Erythroblast (primary cell): ENCODE data around the gene S100A7A.
"Not testable (repeated sequence)": the region's sequence is repeated elsewhere in the genome, so short reads cannot be mapped to it uniquely, and the experiment has no call there.

ENCODE experiments used
- DNase-seq, 2 experiments: peaks; one replicate each; lab custom pipeline; 2025; lab: John Stamatoyannopoulos, UW
- GATA1 ChIP-seq: IDR thresholded peaks from 2 replicates; pipeline ENCODE4 v1.6.1; 2011; ENCODE audit warnings: low read depth, mild to moderate bottlenecking, control low read depth, low read length, moderate library complexity
- POLR2A ChIP-seq: IDR thresholded peaks from 2 replicates; pipeline ENCODE4 v1.6.1; 2011; ENCODE audit warnings: mild to moderate bottlenecking, low read length

S100A7A gene

DNA sequence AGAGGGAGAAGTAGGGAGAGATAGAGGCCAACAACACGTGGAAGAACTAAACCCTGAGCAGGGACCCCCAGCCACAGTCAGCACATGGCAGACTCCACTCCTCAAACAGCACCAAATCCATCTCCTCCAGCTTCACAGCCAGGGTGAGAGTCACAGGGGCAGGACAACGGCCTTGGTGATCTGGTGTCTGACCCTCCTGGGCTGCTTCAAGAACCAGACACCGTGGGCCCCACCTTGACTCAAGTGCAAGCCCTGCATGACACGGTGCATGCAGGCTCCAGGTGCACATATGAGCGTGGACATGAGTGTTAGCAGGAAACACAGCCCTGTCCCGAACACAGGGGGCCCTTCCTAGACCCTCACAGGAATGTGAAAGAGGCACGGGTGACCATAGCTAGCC is 22.3 kb downstream of the S100A7A start:
- DNase-seq, result no peak
- TF ChIP-seq GATA1 (no peak), POLR2A (no peak)

- no peak for TF ChIP-seq POLR2A
- TF ChIP-seq GATA1, result no peak
- no peak for DNase-seq
These were observed 23.0 kb downstream of the S100A7A start for GRCh38 chr1:153439273-153439672.

GRCh38 chr1:153441238-153441755 is 25.0 kb downstream of the S100A7A start:
- DNase-seq, result no peak
- TF ChIP-seq POLR2A (no peak), GATA1 (no peak)

- no peak for DNase-seq
- TF ChIP-seq GATA1 (no peak), POLR2A (no peak)
These were observed 27.2 kb downstream of the S100A7A start for GRCh38 chr1:153443486-153443885.

- TF ChIP-seq GATA1 (no peak), POLR2A (no peak)
These were observed 27.8 kb downstream of the S100A7A start for GRCh38 chr1:153444078-153444477.

DNA sequence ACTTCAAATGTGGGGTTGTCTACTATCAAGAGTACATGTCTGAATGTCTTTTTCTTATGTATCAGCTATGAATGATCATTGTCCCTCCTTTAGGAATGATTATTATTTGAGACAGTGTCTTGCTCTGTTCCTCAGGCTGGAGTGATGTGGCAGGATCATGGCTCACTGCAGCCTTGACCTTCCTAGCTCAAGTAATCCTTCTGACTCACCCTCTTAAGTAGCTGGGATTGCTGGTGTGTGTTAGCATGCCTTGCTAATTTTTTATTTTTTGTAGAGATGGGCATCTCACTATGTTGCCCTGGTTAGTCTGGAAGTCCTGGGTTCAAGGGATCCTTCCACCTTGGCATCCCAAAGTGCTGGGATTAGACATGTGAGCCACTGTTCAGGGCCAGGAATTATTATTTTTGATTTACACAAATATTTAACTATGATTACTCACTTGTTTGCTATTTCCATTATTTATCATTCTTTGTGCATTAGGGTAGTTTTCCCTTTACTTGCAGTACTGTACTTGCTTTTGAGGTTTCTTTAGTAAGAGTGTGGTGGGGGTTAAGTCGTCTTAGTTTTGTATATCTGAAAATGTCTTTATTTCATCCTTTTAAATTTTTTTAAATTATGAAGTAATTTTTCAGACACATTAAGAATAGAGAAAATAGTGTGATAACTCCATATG is 31.3 kb downstream of the S100A7A start:
- TF ChIP-seq POLR2A (no peak), GATA1 (no peak)
- DNase-seq, result no peak

More at GRCh38 chr1:153444078-153444477, 27.8 kb downstream of the S100A7A start:
- DNase-seq, result no peak

DNA sequence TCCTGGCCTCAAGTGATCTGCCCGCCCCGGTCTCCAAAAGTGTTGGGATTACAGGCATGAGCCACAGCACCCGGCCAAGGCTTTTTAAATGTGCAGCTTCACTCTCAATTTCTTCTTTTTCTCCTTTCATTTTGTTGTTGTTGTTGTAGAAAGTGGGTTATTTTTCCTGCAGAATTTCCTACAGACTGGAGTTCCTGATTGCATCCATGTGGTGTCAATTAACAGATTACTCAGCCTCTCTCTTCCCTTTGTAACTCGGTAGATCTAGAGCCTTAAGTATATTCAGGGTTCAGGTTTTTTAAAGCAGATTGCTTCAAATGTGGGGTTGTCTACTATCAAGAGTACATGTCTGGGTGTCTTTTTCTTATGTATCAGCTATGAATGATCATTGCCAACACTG is 32.5 kb downstream of the S100A7A start:
- not testable (repeated sequence) for DNase-seq

DNA sequence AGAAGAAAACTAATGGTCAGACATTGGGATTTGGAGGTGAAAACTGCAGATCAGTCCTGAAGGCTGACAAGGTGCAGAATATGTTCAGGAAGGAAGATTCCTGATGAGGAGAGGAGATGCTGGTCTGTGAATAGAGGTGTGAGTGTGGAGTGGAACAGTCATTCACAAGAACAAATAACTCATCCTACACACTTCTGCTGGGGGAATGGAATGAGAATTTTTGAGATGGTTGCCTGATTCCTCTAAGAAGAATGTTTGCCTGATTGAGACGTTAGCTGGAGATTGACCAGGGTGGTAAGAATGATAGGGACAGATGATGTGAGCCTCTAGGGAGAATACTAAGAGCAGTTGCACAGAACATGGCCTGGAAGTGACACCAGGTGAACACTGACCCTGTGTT is 40.1 kb downstream of the S100A7A start:
- DNase-seq, result no peak
- no peak for TF ChIP-seq POLR2A
- no peak for TF ChIP-seq GATA1

GRCh38 chr1:153459655-153460054 is 43.3 kb downstream of the S100A7A start:
- no peak for TF ChIP-seq GATA1
- no peak for DNase-seq

- no peak for DNase-seq
- TF ChIP-seq GATA1 (no peak), POLR2A (no peak)
These were observed 44.2 kb downstream of the S100A7A start, which contains the start of gene S100A7 for GRCh38 chr1:153460551-153460950. Gene S100A7, minus strand, starts transcription at chr1:153460651. Its CDS starts 1,638 bp downstream, at chr1:153459013.

GRCh38 chr1:153462741-153463140 is 46.4 kb downstream of the S100A7A start:
- DNase-seq, result not testable (repeated sequence)

DNA sequence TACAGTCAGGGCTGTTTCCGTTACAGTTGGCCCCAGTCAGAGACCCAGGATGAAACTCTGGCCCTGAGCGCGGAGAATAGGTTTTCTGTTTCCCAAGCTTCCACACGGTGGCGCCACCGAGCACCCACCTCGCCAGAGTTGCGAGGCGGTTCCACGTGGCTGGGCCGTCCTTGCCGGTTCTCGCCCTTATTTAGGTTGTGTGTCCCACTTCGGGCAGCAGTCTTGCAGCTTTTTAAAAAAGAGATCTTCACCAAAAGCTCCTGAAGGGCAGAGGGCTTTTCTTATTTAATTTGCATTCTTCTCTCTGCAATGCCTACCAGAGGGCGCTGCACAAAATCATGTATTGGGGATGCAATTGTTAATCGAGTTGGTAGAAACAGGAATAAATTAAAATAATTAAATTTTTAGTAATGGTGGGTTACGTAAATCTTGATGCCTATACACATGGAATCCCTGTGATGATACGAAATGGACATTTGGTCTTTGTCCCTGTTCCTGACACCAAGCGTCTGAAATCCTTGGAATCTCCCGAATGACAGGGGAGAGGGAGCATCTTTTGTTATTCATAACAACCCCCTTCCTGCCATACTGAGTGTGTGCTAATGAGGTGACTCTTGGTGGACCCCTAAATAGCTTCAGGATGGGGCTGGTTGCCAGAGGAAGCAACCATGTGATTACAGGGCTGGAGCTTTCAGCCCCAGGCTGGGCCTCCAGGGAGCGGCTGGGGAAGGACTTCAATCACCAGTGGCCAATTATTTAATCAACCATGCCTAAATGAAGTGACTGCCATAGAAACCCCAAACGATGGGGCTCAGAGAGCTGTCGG is 49.7 kb downstream of the S100A7A start:
- DNase-seq, result peak; percentile 68 to 77
- TF ChIP-seq POLR2A, result no peak
- no peak for TF ChIP-seq GATA1

DNA sequence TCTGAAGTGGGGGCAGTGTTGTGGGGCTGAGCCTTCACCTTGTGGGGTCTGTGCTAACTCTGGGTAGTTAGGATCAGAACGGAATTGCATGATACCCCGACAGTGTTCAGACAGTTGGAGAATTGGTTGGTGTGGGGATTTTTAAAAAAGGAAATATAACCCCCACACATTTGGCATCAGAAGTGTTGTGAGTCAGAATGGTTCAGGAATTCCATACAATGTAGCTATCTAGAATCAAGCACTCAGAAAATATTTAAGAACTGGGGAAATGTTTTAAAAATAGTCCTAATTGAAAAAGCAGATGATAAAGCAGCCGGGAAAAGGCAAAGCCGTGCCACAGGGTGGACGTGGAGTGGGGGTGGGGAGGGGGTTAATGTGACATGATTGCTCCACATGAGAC is 50.6 kb downstream of the S100A7A start:
- DNase-seq, result no peak
- no peak for TF ChIP-seq GATA1
- TF ChIP-seq POLR2A, result no peak

- no peak for DNase-seq
- TF ChIP-seq GATA1 (no peak), POLR2A (no peak)
These were observed 54.4 kb downstream of the S100A7A start for GRCh38 chr1:153470707-153471106.
